HG03039 (cell line): Measurements from ENCODE around the gene NME7.
A peak's percentile ranks its signal among the peaks of the same experiment; 100 is the strongest.

ENCODE experiments used
- ATAC-seq: cut with Tn5 transposase; IDR thresholded peaks from one replicate; pipeline ENCODE4 v1.9.1; 2021; ENCODE audit warnings: mild to moderate bottlenecking, moderate library complexity; ENCODE audit not compliant: unreplicated experiment

NME7 gene

DNA sequence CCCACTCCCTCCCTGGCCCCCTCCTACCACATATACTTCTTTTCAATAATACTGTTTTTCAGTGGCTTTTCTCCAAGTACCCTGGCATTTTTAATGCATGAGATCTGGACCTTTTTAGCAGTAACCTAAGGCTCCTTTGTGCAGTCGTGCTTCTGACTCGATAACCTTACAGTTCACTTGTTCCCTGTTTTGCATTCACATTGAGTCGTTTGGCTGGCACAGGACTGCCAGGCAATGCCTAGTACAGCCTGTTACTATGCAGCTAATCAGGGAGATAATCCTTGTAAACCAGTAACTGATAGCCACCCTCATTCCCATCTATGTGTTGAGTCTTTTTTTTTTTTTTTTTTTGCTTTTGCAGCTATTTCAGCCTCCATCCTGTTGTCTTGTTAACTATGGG is 257.4 kb downstream of the NME7 start:
- ATAC-seq: no peak

DNA sequence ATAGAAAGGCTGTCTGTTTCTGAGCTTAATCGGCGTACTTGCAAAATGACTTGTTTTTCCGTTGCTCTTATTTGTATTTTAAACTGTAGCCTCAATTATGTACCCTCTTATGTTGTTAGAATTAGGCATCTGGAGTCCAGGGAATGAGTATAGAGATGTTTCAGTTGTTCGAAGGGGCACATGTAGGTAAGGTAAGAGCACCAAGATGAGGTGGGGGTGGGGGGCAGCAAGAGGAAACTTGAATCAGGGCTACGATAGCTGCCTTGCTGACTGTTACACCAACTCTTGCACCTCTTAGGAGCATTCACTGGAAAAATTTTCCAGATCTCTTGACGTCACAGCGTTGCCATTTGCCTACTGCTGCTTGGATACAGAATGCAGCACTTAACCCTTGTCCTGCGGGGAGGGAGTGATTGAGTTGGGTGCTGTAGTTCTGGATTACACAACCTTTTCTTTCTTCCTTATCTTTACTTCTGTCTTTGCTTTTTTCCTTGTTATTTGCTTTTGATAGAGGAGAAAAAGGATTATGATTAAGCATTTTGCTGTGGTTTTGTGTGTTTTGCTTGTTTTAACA is 257.9 kb downstream of the NME7 start:
- no peak for ATAC-seq

DNA sequence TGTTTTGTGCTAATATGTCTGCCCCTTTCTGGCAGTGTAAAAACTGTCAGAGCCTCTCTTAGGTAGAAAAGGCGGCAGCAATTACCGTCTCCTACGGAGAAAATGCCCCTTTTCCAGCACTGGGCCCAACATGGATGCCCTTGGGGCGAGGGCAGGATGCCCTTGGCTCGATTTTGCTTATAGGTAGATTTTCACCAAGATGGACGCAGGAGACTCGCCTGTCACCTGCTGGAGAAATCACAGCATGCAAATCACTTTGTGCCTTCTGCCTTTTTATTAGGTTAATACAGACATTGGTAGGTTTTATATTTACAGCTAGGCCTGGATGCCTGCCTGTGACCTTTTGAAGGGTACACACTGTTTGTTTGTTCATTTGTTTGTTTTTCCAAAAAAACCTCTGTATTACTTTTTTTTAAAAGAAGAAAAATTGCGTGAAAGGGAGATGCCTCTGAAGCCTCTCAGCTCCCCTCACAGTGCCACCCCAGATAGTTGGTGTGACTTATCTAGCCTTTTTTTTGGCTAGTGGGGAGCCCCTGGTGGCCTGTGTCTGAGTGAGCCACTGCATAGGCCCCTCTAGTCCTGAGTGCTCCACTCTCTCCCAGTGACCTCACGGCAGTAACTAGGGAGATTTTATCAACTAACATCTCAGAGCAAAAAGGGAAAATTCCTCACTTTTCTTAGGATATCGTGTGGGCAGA is 258.6 kb downstream of the NME7 start:
- ATAC-seq: no peak

DNA sequence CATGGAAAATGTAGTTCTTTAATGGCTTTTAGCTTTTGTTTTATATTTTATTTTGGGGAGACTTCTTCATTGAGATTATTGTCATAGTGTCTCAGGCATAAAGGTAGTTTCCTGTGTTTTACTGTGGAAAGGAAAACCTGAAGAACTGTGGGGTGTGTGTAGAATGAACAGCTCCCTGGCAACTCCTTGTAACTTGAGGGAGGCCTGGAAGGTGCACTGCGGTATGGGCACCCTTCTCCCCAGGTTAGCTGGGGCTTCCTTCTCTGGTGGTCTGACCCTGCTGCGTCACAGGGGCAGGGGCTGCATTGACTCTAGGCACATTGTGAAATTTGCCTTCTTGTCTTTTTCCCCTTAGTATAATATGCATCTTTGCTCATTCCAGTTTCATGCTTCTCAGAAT is 259.4 kb downstream of the NME7 start:
- no peak for ATAC-seq

DNA sequence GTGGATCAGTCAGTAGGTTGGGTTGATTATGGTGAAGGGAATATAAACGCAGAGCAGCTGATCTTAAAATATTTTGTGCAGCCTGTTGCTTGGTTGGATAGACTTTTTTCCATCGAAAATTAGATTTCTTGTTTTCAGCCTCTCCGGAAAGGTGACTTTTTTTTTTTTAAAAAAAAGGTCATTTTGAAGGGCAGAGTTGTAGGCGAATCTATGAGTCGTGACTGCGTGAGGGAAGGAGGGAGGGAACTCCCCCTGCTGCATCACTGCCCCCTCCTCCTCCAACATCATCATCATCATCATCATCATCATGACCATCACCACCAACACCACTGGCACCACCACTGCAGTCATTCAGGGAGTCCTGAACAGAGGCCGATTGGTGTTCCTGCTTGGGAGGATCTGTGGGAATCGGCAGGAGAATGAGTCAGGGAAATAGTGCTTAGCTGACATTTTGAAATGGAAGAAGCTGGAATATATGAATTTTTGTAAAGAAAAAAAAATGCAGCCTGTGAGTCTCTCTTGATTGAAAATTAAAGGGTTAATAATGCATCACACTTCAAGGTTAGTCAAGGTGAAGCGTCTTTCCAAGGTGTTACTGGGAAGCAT is 259.9 kb downstream of the NME7 start:
- no peak for ATAC-seq

DNA sequence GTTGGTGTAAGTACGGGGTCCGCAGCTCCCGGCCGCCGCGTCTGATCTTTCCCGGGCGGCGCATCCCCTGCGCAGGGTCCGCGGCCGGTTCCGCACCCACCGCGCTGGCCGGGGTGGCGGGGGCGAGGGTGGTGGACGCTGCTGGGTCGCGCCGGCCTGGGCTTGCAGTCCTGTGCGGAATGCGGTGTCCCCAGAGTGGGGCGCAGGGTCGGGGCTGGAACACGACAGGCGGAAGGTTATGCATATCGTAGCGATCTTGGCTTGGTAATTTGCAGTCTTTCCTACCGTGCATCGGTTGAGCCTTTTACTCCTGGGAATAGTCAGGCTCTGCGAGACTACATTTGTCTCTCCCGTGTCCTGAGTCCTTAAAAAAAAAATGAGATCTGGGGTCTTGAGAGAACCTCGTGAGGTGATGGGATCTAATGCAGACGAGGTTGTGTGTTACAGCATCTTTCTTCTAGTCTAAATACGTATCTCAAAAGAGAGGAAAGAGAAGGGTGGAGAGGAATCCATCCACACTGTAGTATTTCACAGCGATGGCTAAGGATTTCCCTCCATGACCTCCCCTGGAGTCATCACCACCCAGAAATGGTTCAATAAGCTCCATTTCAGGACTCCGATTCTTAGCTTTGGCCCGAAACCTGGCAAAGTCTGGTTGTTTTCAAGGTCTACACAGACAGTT is 260.5 kb downstream of the NME7 start:
- ATAC-seq: no peak

DNA sequence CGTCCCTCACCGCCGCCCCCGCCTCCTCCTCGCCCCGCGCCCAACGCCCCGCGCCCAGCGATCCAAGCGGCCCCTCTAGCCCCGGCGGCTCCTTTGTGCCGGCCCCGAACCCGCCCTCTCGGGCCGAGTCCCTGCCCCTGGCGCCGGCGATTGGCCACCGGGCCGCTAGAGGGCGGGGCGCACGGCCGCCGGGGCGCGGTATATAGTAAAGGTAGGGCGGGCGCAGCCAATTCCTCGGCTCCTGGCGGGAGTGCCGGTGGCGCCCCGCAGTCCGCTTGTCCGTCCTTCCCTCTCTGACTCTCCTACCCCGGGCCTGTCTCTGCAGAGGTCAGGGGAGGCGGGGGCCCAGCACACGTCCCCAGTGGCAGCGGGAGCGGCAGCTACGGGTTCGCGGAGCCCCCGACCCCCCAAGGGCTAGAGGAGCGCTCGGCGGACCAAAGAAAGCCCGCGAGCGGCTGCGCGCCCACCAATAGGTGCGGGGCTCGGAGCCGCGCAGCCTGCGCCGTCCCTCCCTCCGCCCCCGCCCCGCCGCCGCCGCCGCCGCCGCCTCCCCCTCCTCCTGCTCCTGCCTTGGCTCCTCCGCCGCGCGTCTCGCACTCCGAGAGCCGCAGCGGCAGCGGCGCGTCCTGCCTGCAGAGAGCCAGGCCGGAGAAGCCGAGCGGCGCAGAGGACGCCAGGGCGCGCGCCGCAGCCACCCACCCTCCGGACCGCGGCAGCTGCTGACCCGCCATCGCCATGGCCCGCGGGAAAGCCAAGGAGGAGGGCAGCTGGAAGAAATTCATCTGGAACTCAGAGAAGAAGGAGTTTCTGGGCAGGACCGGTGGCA is 261.3 kb downstream of the NME7 start, which contains the start of gene ATP1B1:
Gene ATP1B1 (plus strand): TSS at position 596 of the 826 bp plus-strand sequence. CDS start 140 bp downstream, at position 736.
- peak; percentile 86 for ATAC-seq

DNA sequence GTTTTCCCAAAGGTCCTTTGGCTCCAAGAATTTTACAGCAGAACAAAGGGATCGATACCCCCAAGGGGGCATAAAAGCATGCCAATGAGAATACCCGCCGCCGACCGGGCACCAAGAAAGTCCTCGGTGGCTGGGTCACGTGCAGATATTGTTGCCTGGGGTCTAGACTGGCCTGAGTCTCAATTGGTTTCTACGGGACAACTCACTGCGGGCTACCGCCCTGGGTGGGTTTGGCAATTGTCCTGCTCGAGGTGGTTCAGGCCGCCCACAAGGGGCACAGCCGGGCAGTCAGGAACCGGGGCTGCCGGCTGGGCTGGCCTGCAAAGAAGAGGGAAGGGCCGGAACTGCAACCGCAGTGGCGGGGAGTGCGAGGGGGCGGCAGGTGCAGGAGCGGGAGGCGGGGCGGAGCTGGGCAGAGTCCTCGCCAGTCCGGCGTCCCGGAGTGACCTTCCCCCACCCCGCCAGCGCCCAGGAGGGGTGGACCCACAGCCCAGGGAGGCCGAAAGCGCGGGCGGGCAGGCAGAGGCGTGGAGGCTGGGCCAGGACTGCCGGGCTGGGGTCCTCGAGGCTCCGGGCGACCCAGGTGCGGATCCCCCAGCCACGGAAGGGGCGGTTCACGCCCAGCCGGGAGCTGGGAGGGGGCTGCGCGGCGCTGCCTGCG is 262.0 kb downstream of the NME7 start:
- peak; percentile 31 for ATAC-seq

DNA sequence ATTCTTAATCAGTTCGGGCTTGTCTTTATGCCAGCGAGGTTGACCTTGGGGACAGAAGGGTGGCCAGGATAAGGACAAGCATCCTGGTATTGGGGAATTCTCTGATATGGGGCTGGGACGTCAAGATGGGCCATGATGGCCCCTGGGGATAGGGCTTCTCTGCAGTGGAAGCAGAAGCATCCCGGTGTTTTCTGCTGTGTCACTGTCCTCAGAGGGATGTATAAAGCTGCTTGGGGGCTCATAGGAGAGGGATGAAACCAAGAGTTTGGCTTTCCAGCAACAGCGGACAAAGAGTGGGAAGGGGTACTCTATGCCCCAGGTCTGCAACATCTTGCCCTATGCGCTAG is 262.5 kb downstream of the NME7 start:
- ATAC-seq: no peak

DNA sequence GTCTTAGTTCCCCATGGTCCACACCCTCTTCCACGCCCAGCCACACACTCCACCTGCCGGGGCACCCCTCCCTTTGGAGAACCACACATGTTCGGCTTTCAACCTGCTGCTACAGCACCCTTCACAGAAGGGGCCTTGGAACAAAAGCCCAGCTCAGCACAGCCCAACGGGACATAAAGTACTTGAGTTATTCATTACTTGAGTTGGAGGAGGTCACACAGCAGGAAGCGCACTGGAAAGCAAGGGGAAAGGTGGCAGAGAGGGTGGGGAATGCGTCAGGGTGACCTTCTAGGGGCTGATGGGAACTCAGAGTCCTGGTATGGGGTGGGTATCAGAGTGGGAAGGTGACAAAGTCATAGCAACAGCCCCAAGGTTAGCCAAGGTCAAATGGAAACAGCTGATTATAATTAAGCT is 264.1 kb downstream of the NME7 start:
- no peak for ATAC-seq

DNA sequence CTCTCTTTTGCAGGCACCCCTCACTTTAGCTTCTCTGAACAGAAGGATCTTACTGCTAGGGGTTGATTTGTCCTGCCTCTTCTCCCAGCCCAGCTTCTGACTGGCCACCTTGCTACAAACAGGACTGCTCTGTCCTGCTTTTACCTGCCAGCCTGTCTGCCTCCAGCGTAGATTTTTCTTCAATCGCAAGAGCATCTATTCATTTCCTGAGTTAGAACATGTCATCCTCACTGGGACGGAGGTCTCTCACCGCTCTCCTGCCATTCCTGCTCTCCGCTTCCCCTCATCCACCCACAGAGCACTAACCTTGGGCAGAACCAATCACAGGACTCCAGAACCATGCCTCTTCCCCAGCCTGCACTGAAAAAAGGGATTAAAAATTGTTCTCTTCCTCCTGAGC is 264.6 kb downstream of the NME7 start:
- ATAC-seq: no peak

DNA sequence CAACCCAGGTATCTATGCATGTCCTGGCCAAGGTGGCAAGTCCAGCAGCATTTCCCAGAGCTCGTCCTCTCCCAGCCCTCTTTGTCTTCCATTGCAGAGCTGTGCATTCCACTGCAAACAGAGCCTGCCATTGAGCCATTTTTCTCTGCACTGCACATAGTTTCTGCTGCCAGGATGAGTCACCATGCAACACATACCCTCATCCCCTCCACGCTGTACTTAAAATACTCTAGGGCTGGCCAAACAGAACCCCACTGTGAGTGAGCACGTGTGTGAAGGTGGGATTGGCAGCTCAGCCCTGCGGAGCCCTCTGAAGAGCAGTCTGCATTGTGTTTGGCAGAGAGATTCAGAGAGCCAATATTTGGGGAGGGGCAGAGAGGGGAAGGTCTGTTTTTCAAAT is 265.0 kb downstream of the NME7 start:
- ATAC-seq: no peak

DNA sequence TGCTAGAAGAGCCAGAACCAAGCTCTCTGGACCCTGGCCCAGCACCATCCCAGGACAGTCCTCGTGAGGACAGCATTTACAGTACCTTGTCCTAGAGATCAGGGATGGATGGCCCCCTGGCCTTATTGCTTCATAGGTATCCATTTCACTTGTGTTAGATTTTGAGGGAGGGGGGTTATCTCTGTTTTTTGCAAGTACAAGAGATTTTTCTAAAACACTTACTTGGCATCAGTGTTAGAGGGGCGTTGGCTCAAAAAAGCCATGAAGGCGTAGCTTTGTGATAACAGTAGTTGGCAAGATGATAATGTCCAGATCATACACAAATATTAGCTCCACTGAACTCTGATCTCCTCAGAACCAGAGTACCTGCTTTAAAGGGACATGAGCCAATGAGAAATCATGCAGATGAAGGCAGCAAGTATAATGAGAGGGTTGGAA is 266.9 kb downstream of the NME7 start:
- ATAC-seq: no peak

DNA sequence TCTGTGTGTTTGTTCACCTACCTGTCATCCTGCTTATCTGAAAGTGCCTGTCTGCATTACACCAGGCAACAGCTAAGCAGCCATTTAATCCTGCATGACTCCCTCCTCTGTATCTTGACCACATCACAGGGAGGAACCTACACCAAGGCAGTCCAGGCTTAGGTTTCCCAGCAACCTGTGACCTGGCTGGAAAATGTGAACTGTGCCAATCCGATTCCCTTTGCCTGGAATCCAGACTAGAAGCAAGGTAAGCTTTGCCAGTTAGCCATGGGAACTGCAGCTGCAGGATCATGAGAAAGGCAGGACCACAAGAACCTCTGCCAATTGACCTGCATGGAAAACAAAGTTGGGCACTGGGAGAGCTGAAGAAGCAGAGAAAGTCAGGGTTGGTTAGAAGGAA is 267.4 kb downstream of the NME7 start:
- ATAC-seq: no peak

DNA sequence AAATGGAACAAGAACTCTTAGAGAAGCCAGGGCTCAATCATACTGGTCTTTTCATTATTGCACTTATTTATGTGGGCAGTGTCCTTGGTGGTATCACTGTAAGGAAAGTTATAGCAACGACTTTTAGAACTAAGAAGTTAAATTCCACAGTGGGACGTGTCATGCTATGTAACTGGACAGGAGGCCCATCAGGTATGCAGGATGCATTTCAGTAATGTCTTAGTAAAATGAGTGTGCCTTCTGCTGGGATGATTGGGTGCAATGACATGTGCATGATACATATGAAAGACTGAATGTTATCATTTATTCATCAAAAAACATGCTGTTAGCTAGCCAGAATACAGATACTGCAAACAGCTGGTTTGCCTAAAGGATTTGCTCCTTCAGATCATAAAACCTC is 268.0 kb downstream of the NME7 start:
- no peak for ATAC-seq

DNA sequence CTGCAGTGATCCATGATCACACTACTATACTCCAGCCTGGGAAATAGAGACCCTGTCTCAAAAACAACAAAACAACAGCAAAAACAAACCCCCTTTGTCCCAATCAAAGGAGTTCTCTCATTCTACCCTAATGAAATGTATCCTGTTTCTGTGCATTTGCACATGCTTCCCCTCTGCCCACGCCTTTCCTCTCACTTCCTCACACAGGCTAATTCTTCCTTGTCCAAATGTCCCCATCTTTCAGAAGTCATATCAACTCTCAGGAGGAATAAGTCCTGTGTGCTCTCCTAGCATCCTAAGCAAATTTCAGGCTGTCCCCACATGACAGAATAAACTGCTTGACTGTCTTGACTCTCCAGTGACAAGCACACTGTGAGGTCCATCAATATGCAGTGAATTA is 269.2 kb downstream of the NME7 start:
- ATAC-seq: no peak

DNA sequence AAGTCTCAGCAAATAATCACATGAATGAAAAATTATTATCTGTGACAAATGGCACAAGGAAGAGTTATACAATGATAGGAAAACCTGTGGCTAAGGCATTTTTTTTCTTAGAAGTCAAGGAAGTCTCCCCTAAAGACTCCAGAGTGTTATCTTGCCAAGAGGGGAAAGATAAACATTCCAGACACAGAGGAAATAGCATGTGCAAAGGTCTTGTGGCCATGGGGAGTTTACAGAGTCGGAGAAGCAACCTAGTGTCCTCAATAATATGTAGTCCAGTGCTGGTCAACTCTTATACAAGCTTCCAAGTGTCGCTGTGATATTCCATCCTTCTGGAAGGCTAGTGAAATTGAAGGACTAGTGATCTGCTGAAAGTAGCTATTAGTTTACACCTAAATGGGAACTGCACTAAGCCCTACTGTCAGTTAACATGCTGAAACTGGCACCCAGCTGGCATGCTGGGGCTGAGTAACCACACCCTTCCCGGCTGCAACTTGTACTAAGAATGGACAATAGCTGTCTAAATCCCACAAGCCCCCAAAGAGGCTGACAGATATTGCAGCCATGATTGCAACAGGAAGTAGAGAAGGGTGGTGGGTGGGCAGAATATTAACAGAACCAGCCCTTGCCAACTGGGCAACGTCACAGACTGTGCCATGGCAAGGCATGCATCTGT is 272.6 kb downstream of the NME7 start:
- no peak for ATAC-seq

DNA sequence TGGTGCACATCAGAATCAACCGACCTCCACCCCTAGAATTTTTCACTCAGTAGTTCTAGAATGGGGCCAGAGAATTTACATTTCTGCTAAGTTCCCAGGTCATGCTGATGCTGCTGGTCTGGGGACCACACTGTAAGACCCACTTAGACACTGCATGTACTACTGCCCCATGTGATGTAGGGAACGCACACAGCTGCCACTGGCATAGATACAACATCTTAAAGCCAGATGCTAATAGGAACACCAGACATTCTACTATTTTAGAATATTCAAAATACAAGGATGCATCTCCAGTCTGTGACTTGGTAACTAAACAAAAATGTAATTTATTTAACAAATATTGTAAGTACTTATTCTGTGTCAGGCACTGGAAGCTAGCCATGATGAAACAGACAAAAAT is 275.2 kb downstream of the NME7 start:
- no peak for ATAC-seq

DNA sequence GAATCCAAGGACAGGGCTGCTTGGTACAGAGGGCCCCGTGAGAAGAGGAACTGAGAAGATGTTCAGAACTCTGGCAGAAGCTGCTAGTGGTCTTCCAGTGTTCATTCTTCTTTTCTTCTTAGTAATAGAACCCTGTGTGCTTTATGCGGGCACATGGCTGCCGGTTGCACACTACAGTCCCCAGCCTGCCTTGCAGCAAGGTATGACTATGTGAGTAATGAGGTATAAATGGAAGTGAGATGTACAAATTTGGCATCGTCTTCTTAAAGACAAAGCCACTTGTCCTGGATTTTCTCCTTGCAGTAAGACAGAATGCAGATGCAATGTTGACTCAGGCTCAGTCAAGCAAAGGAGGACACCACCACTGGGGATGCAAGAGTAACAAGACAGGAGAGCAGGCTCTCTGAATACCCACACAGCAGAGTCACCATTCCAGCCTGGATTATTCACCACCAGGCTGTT is 276.1 kb downstream of the NME7 start:
- ATAC-seq: peak; percentile 80

DNA sequence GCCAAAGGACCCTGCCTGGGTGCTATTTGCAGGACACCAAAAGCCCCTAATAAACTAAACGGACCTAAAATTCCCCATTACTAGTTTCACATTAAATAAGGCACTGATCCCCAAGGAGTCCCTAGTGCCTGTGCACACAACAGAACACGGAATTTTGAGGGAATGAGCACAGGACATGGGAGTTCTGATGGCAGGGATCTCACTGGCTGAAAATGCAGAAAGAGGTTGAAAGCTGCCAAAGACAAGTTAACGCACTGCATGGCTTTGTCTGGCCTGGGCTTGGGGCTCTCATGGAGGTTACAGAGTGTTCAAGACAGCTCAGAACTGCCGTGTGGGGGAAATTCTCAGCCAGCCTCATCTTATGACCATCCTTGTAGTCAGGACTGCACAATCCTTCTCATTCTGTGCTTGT is 276.7 kb downstream of the NME7 start:
- ATAC-seq: peak; percentile 53
